ENCODE results near the gene ENO1. TPM values are rescaled to one million over a fixed set of nuclear protein-coding genes. Genes with fewer than 3 reads are reported as not detected.
"Not testable (repeated sequence)": the region's sequence is repeated elsewhere in the genome, so short reads cannot be mapped to it uniquely, and the experiment has no call there.

The ENO1 gene
- total RNA-seq (2014; rRNA removed; shearing (Covaris generic)) = 4,200 and 4,316 TPM in 2 replicates

- DNase-seq (ENCODE audit: low read depth) = no peak
These were observed at the start of gene ENO1 for GRCh38 chr1:8878448-8878697. ENO1 (minus strand) TSS chr1:8878686; CDS start chr1:8874908, 3,778 bp downstream.

GRCh38 chr1:8926707-8927694, 48.5 kb upstream of the ENO1 start:
- DNase-seq (ENCODE audit: low read depth) = no peak

DNA sequence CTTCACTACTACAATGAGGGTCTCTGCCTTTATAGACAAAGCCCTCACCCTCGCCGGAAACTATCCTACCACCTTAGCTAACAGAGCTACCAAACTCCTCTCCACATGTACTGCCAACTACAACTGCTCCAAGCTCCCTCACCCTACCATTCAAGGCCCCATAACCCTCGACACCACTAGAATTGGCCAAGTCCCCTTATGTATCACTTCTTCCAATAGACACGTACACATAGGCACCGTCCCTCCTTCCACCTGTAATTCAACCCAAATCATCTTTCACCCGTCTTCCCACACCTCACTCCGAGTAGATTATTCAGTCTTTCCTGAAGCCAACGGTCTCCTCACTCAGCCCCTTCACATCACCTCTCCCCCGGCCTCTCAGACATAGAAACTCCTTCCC, 47.5 kb upstream of the ENO1 start:
- DNase-seq (ENCODE audit: low read depth) = no peak

GRCh38 chr1:8925406-8925805, 46.9 kb upstream of the ENO1 start:
- DNase-seq (ENCODE audit: low read depth) = no peak

DNA sequence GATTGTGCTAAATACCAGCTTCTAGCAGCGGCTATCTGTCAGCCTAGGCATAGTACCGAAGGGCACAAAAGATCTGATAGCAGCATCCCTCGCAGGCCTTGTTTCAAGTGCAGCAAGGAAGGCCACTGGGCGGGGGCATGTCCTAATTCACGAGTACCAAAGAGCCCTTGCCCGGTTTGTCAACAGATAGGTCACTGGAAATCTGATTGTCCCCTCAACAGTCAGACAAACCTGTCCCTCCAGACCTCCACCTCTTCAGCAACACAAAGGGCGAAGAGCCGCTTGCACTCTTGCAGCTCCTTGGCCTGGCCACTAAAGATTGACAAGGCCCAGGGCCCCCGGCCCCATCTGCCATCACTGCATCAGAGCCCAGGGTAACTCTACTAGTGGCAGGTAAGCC, 44.5 kb upstream of the ENO1 start:
- no peak for DNase-seq (ENCODE audit: low read depth)

DNA sequence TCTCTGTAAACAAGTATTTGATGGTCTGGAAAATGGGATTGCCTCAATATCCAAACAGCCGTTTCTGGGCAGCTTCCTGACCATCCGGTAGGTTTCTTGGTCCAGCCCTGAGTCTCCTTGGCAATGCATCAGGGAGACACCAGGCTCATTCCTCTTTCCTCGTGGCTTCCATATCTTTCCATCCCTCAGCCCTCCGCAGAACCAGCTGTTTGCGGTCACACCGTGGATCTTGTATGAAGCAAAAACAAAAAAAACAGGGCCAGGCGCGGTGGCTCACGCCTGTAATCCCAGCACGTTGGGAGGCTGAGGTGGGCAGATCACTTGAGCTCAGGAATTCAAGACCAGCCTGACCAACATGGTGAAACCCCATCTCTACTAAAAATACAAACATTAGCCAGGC, 39.0 kb upstream of the ENO1 start:
- DNase-seq (ENCODE audit: low read depth) = peak; percentile 77

DNA sequence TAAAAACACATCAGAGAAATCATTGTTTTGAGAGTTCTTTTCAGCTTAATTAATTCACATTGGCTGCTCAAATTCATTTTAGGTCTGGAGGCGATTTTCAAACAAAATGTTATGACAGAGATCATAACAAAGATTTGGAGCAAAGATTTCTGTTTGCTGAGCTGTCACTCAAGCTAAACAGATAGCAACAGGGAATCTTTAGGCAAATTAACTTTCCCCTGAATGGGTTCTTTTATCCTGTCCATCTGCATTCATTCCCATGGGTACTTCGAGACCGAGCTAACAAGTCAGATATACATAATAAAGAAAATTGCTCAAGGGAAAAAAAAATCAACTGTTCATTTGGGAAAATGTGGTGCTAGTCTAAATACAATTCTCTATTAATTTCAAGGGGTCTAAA, 37.0 kb upstream of the ENO1 start:
- DNase-seq (ENCODE audit: low read depth) = no peak

- no peak for DNase-seq (ENCODE audit: low read depth)
These were observed 36.0 kb upstream of the ENO1 start for GRCh38 chr1:8914466-8914865.

DNA sequence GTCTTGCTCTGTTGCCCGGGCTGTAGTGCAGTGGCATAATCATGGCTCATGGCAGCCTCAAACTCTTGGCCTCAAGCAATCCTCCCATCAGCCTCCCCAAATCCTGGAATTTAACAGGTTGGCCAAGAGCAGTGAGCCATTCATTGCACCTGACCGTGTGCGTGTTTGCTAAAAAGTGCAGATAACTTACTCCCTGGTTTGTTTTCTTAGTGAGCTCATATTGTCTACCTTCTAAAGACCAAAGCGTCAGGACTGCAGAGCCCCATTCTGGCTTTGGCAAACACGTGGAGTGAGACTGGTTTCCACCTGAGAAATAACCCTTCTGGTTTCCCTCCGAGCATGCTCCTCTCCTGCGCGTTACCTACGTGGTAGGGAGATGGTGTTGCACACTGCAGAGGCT, 35.0 kb upstream of the ENO1 start:
- no peak for DNase-seq (ENCODE audit: low read depth)

- DNase-seq (ENCODE audit: low read depth) = peak; percentile 70
These were observed 33.2 kb upstream of the ENO1 start for GRCh38 chr1:8911416-8912309.

DNA sequence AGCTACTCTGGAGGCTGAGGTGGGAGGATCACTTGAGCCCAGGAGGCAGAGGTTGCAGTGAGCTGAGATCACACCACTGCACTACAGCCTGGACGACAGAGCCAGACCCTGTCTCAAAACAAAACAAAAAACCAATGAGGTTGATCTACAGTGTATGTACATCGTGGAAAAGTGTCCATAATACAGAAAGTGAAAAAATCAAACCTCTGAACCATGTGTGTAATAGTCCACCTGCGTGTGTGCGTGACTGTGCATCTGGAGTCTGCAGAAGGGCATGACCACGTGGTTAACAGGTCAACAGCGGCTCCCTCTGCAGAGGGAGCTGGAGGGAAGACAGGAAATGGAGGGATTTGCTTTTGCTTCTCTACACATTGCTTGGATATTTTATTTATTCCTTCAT, 32.4 kb upstream of the ENO1 start:
- DNase-seq (ENCODE audit: low read depth) = peak; percentile 73

DNA sequence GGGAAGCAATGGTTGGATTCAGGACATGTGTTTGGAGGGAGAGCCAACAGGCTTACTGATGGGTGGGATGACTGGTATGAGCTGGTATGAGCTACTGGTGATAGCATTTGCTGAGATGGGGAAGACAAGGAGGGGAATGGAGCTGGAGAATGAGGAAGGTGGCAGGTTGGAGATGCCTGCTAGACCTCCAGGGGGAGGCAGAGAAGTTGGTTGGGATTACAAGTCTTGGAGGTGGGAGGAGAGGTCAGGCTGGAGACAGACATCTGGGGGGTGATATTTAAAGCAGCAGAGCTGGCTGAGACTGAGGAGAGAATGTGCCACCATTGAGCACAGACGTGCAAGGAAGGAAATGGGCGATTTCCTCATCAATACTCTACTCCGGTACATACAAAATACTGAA, 31.8 kb upstream of the ENO1 start:
- peak; percentile 18 for DNase-seq (ENCODE audit: low read depth)

GRCh38 chr1:8908388-8909151, 30.1 kb upstream of the ENO1 start:
- DNase-seq (ENCODE audit: low read depth) = peak; percentile 18

- peak; percentile 15 for DNase-seq (ENCODE audit: low read depth)
These were observed 27.2 kb upstream of the ENO1 start for GRCh38 chr1:8905582-8906191.

- peak; percentile 99 for DNase-seq (ENCODE audit: low read depth)
These were observed 25.6 kb upstream of the ENO1 start for GRCh38 chr1:8903908-8904650.

DNA sequence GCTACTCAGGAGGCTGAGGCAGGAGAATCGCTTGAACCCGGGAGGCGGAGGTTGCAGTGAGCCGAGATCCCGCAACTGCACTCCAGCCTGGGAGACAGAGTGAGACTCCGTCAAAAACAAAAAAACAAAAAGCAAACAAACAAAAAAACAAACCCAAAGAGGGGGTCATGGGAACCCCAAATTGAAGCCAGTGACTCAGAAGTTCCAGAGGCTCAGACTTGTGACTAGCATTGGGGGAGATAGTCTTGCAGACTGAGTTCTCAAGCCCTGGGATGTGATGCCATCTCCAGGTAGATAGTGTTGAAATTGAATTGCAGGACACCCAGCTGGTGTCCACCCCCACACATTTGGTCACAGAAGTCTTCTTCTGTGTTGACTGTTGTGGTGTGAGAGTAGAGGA, 24.9 kb upstream of the ENO1 start:
- DNase-seq (ENCODE audit: low read depth) = peak; percentile 60

GRCh38 chr1:8902765-8903164, 24.3 kb upstream of the ENO1 start:
- DNase-seq (ENCODE audit: low read depth) = peak; percentile 69

- not testable (repeated sequence) for DNase-seq (ENCODE audit: low read depth)
These were observed 22.2 kb upstream of the ENO1 start for GRCh38 chr1:8900684-8901083.

- DNase-seq (ENCODE audit: low read depth) = no peak
These were observed 20.6 kb upstream of the ENO1 start for GRCh38 chr1:8899046-8899445.

- DNase-seq (ENCODE audit: low read depth) = not testable (repeated sequence)
These were observed 19.9 kb upstream of the ENO1 start for GRCh38 chr1:8898418-8898817.

GRCh38 chr1:8897505-8897904, 19.0 kb upstream of the ENO1 start:
- DNase-seq (ENCODE audit: low read depth) = not testable (repeated sequence)

Data from RPMI7951 (cell line).